ENCODE data around the gene VAX1.

The VAX1 gene

GRCh38 chr10:117135026-117135372 lies 3.1 kb downstream of the VAX1 start:
- no peak for TF ChIP-seq CTCF (IDR thresholded peaks at IDR 0.05; ENCODE audit: low read depth, low read length)
- no peak for DNase-seq (ENCODE audit: low read depth in 2 of 2)
- H3K4me3 ChIP-seq (replicated peaks in 1 of 2; ENCODE audit: low read depth in 2 of 2, low read length in 2 of 2): no peak overlapping the region

- DNase-seq (ENCODE audit: low read depth in 2 of 2): no peak
- no peak overlapping the region for H3K4me3 ChIP-seq (replicated peaks in 1 of 2; ENCODE audit: low read depth in 2 of 2, low read length in 2 of 2)
- TF ChIP-seq CTCF (IDR thresholded peaks at IDR 0.05; ENCODE audit: low read depth, low read length): no peak
Observed at GRCh38 chr10:117134306-117135025, 3.6 kb downstream of the VAX1 start.

GRCh38 chr10:117134056-117134305 lies 4.1 kb downstream of the VAX1 start:
- TF ChIP-seq CTCF (IDR thresholded peaks at IDR 0.05; ENCODE audit: low read depth, low read length): no peak
- H3K4me3 ChIP-seq (replicated peaks in 1 of 2; ENCODE audit: low read depth in 2 of 2, low read length in 2 of 2): no peak overlapping the region
- DNase-seq (ENCODE audit: low read depth in 2 of 2): no peak

GRCh38 chr10:117133273-117134055 lies 4.6 kb downstream of the VAX1 start:
- no peak for DNase-seq (ENCODE audit: low read depth in 2 of 2)
- no peak overlapping the region for H3K4me3 ChIP-seq (replicated peaks in 1 of 2; ENCODE audit: low read depth in 2 of 2, low read length in 2 of 2)
- no peak for TF ChIP-seq CTCF (IDR thresholded peaks at IDR 0.05; ENCODE audit: low read depth, low read length)

GRCh38 chr10:117132751-117133231 lies 5.3 kb downstream of the VAX1 start:
- no peak for TF ChIP-seq CTCF (IDR thresholded peaks at IDR 0.05; ENCODE audit: low read depth, low read length)
- no peak for DNase-seq (ENCODE audit: low read depth in 2 of 2)
- H3K4me3 ChIP-seq (replicated peaks in 1 of 2; ENCODE audit: low read depth in 2 of 2, low read length in 2 of 2): no peak overlapping the region

GRCh38 chr10:117131376-117132327 lies 6.4 kb downstream of the VAX1 start:
- DNase-seq (ENCODE audit: low read depth in 2 of 2): no peak
- no peak for TF ChIP-seq CTCF (IDR thresholded peaks at IDR 0.05; ENCODE audit: low read depth, low read length)
- no peak overlapping the region for H3K4me3 ChIP-seq (replicated peaks in 1 of 2; ENCODE audit: low read depth in 2 of 2, low read length in 2 of 2)
